Endometrial microvascular endothelial cells (primary cell): Measurements from ENCODE around the gene ZMAT2. TPM values are rescaled to one million over a fixed set of nuclear protein-coding genes. Genes with fewer than 3 reads are reported as not detected.

Source experiments
- total RNA-seq: library from RNA; depleted of rRNA; stranded (reverse); fragments of >200 nt; gene quantifications from one replicate; pipeline ENCODE4 v1.2.3, GENCODE V29; 2015; ENCODE audit errors: inconsistent ontology term

The ZMAT2 gene
- total RNA-seq, 1 donor from 2014 or later, result 41.3 TPM

Other genes with a start within 250 kb of the ZMAT2 start
- 0.28 TPM for gene EIF4EBP3, start 152.8 kb upstream of the ZMAT2 start, total RNA-seq
- 26.6 TPM for gene SRA1, start 143.0 kb upstream of the ZMAT2 start, total RNA-seq
- 6.3 TPM for gene APBB3, start 135.8 kb upstream of the ZMAT2 start, total RNA-seq
- gene SLC35A4, start 135.6 kb upstream of the ZMAT2 start, total RNA-seq, result 60.7 TPM
- gene CD14, start 67.3 kb upstream of the ZMAT2 start, total RNA-seq, result not detected
- gene TMCO6, start 61.0 kb upstream of the ZMAT2 start, total RNA-seq, result 7.6 TPM
- gene NDUFA2, start 52.8 kb upstream of the ZMAT2 start, total RNA-seq, result 66.7 TPM
- 87.9 TPM for gene IK, start 52.6 kb upstream of the ZMAT2 start, total RNA-seq
- gene WDR55, start 35.5 kb upstream of the ZMAT2 start, total RNA-seq, result 29.4 TPM
- 0.37 TPM for gene DND1, start 26.9 kb upstream of the ZMAT2 start, total RNA-seq
- gene HARS1, start 9.1 kb upstream of the ZMAT2 start, total RNA-seq, result 118 TPM
- gene HARS2, start 9.0 kb upstream of the ZMAT2 start, total RNA-seq, result 26.4 TPM
- gene PCDHA1, start 85.7 kb downstream of the ZMAT2 start, total RNA-seq, result not detected
- gene PCDHA2, start 94.4 kb downstream of the ZMAT2 start, total RNA-seq, result not detected
- not detected for gene PCDHA3, start 100.6 kb downstream of the ZMAT2 start, total RNA-seq
- gene PCDHA4, start 106.6 kb downstream of the ZMAT2 start, total RNA-seq, result not detected
- gene PCDHA5, start 121.2 kb downstream of the ZMAT2 start, total RNA-seq, result not detected
- not detected for gene PCDHA6, start 127.5 kb downstream of the ZMAT2 start, total RNA-seq
- not detected for gene PCDHA7, start 133.8 kb downstream of the ZMAT2 start, total RNA-seq
- not detected for gene PCDHA8, start 140.7 kb downstream of the ZMAT2 start, total RNA-seq
- gene PCDHA9, start 147.9 kb downstream of the ZMAT2 start, total RNA-seq, result not detected
- gene PCDHA10, start 155.4 kb downstream of the ZMAT2 start, total RNA-seq, result not detected
- gene PCDHA11, start 168.5 kb downstream of the ZMAT2 start, total RNA-seq, result not detected
- not detected for gene PCDHA12, start 174.9 kb downstream of the ZMAT2 start, total RNA-seq
- not detected for gene PCDHA13, start 181.7 kb downstream of the ZMAT2 start, total RNA-seq
- not detected for gene PCDHAC1, start 225.9 kb downstream of the ZMAT2 start, total RNA-seq